HFFc6 (cell line): ENCODE measurements around the gene ATP2C2. TPM values are rescaled to one million over a fixed set of nuclear protein-coding genes. Genes with fewer than 3 reads are reported as not detected.

Experiments
- DNase-seq: peaks from one replicate; pipeline ENCODE4 v3.0.0-alpha.2; 2018
- H3K27ac Mint-ChIP-seq: 2 replicates; pipeline ENCODE4 v1.8.0; 2020; ENCODE audit warnings: mild to moderate bottlenecking, mixed read lengths
- H3K27me3 Mint-ChIP-seq: 2 replicates; pipeline ENCODE4 v1.8.0; 2021; ENCODE audit warnings: mild to moderate bottlenecking, moderate library complexity, mixed read lengths; ENCODE audit not compliant: insufficient read depth
- H3K36me3 Mint-ChIP-seq: 2 replicates; pipeline ENCODE4 v1.8.0; 2021; ENCODE audit warnings: low read depth, mixed read lengths
- H3K4me1 Mint-ChIP-seq: 2 replicates; pipeline ENCODE4 v1.8.0; 2020; ENCODE audit warnings: low read depth, mixed read lengths
- H3K4me3 Mint-ChIP-seq: 2 replicates; pipeline ENCODE4 v1.8.0; 2020; ENCODE audit warnings: mild to moderate bottlenecking, moderate library complexity, mixed read lengths
- H3K9me3 Mint-ChIP-seq: 2 replicates; pipeline ENCODE4 v1.8.0; 2020; ENCODE audit warnings: mild to moderate bottlenecking, mixed read lengths
- CTCF ChIP-seq: fragments of 200-600 bp; sonication (generic); IDR thresholded peaks from 2 replicates; pipeline ENCODE4 v1.5.0; 2021; ENCODE audit warnings: antibody characterized with exemption, mild to moderate bottlenecking
- total RNA-seq, 6 experiments: library from RNA; stranded (reverse); fragmentation: NEBNext Ultra II Directional; extraction: Animal tissue kit (Norgen Biotek cat#: 25700); gene quantifications; 2 replicates in 1 of 6; 3 replicates in 5 of 6; pipeline ENCODE4 v1.2.3, GENCODE V29; 2021

Gene ATP2C2
- total RNA-seq, 6 experiments from 2014 or later: not detected

- DNase-seq: no peak
- peaks cover 27% of the 10 kb centered on the region for H3K9me3 Mint-ChIP-seq
- no peaks in the 10 kb centered on the region for H3K4me1 Mint-ChIP-seq
- no peak overlapping the region for H3K4me3 Mint-ChIP-seq
- TF ChIP-seq CTCF: no peak
- peaks cover 9% of the 10 kb centered on the region; the same call in 1 of the 2 replicates for H3K36me3 Mint-ChIP-seq
- peaks cover 44% of the 10 kb centered on the region for H3K27me3 Mint-ChIP-seq
- H3K27ac Mint-ChIP-seq: no peak overlapping the region
Observed at GRCh38 chr16:84382396-84382795, 14.1 kb downstream of the ATP2C2 start.

GRCh38 chr16:84383106-84383505, 14.8 kb downstream of the ATP2C2 start:
- TF ChIP-seq CTCF: no peak
- Mint-ChIP-seq H3K27ac (no peak overlapping the region), H3K4me3 (no peak overlapping the region), H3K4me1 (no peaks in the 10 kb centered on the region), H3K36me3 (peaks cover 9% of the 10 kb centered on the region; the same call in 1 of the 2 replicates), H3K27me3 (peaks cover 40% of the 10 kb centered on the region), H3K9me3 (peaks cover 27% of the 10 kb centered on the region)
- DNase-seq: no peak

- peaks cover 24% of the 10 kb centered on the region for H3K27me3 Mint-ChIP-seq
- peaks cover 9% of the 10 kb centered on the region; the same call in 1 of the 2 replicates for H3K36me3 Mint-ChIP-seq
- DNase-seq: no peak
- no peak overlapping the region for H3K27ac Mint-ChIP-seq
- no peak for TF ChIP-seq CTCF
- peaks cover 27% of the 10 kb centered on the region for H3K9me3 Mint-ChIP-seq
- no peaks in the 10 kb centered on the region for H3K4me1 Mint-ChIP-seq
- no peak overlapping the region for H3K4me3 Mint-ChIP-seq
Observed at GRCh38 chr16:84386047-84386446, 17.7 kb downstream of the ATP2C2 start.

GRCh38 chr16:84387021-84387420, 18.7 kb downstream of the ATP2C2 start:
- peaks cover 24% of the 10 kb centered on the region for H3K27me3 Mint-ChIP-seq
- H3K27ac Mint-ChIP-seq: no peak overlapping the region
- H3K4me1 Mint-ChIP-seq: no peaks in the 10 kb centered on the region
- no peak for TF ChIP-seq CTCF
- H3K4me3 Mint-ChIP-seq: no peak overlapping the region
- peaks cover 9% of the 10 kb centered on the region; the same call in 1 of the 2 replicates for H3K36me3 Mint-ChIP-seq
- peaks cover 27% of the 10 kb centered on the region for H3K9me3 Mint-ChIP-seq
- no peak for DNase-seq

GRCh38 chr16:84390131-84390785, 21.9 kb downstream of the ATP2C2 start:
- Mint-ChIP-seq H3K9me3 (peaks cover 13% of the 10 kb centered on the region), H3K27ac (no peak overlapping the region), H3K4me3 (no peak overlapping the region), H3K36me3 (peaks cover 3% of the 10 kb centered on the region; the same call in 1 of the 2 replicates), H3K4me1 (no peaks in the 10 kb centered on the region), H3K27me3 (peaks cover 33% of the 10 kb centered on the region)
- no peak for TF ChIP-seq CTCF
- no peak for DNase-seq
